WTC11 (cell line): ENCODE data around the gene IDUA. TPM values are rescaled to one million over a fixed set of nuclear protein-coding genes. Genes with fewer than 3 reads are reported as not detected.

Experiments used
- ATAC-seq: fragments of 200-7000 bp; cut with Tn5 transposase; 2 replicates; pipeline ENCODE4 v1.10.0; 2021; ENCODE audit warnings: mild to moderate bottlenecking, moderate library complexity
- CTCF ChIA-PET: fragments of 300-600 bp; sonication (Branson Sonifier 250); formaldehyde crosslinking; loops from one replicate; lab custom pipeline; 2021; ENCODE audit warnings: antibody characterized with exemption; lab: Charles Lee
- POLR2A ChIA-PET: fragments of 350-600 bp; sonication (Branson Sonifier 250); formaldehyde crosslinking; loops from one replicate; lab custom pipeline; 2021; ENCODE audit warnings: antibody characterized with exemption; lab: Charles Lee
- DNase-seq: peaks from one replicate; pipeline ENCODE4 v3.0.0; 2021; ENCODE audit warnings: low spot score
- H3K27ac Mint-ChIP-seq: 2 replicates; pipeline ENCODE4 v1.8.0; 2021; ENCODE audit warnings: mixed read lengths
- H3K27me3 Mint-ChIP-seq: 2 replicates; pipeline ENCODE4 v1.8.0; 2021; ENCODE audit warnings: low read depth, mild to moderate bottlenecking, moderate library complexity, mixed read lengths
- H3K36me3 Mint-ChIP-seq: 2 replicates; pipeline ENCODE4 v1.8.0; 2021; ENCODE audit warnings: mixed read lengths
- H3K4me1 Mint-ChIP-seq: 2 replicates; pipeline ENCODE4 v1.8.0; 2022; ENCODE audit warnings: mixed read lengths
- H3K4me3 Mint-ChIP-seq: 2 replicates; pipeline ENCODE4 v1.8.0; 2021; ENCODE audit warnings: mild to moderate bottlenecking, moderate library complexity, mixed read lengths
- H3K9me3 Mint-ChIP-seq: 2 replicates; pipeline ENCODE4 v1.8.0; 2021; ENCODE audit warnings: mixed read lengths
- AFF4 ChIP-seq: sonication (generic); formaldehyde crosslinking; IDR thresholded peaks from 2 replicates; pipeline ENCODE4 v1.8.1; 2023; ENCODE audit warnings: mild to moderate bottlenecking, missing genetic modification reagents, borderline replicate concordance
- AR ChIP-seq: fragments of 250-450 bp; sonication (Bioruptor Pico); IDR thresholded peaks from 2 replicates; pipeline ENCODE4 v1.9.0; 2021; ENCODE audit warnings: mild to moderate bottlenecking
- CREM ChIP-seq: sonication (generic); formaldehyde crosslinking; IDR thresholded peaks from 2 replicates; pipeline ENCODE4 v1.8.1; 2022; ENCODE audit warnings: mild to moderate bottlenecking, missing genetic modification reagents, moderate library complexity
- E2F1 ChIP-seq: sonication (generic); formaldehyde crosslinking; IDR thresholded peaks from 2 replicates; pipeline ENCODE4 v1.8.0; 2022; ENCODE audit warnings: mild to moderate bottlenecking, missing genetic modification reagents
- E2F5 ChIP-seq: sonication (generic); formaldehyde crosslinking; IDR thresholded peaks from 2 replicates; pipeline ENCODE4 v1.8.1; 2022; ENCODE audit warnings: mild to moderate bottlenecking, moderate library complexity, missing genetic modification reagents
- EMX1 ChIP-seq: fragments of 250-450 bp; sonication (Bioruptor Pico); IDR thresholded peaks from 2 replicates; pipeline ENCODE4 v1.8.0; 2021; ENCODE audit warnings: mild to moderate bottlenecking
- FOXP4 ChIP-seq: sonication (generic); formaldehyde crosslinking; IDR thresholded peaks from 2 replicates; pipeline ENCODE4 v1.8.0; 2022; ENCODE audit warnings: mild to moderate bottlenecking, missing genetic modification reagents
- GABPB1 ChIP-seq: sonication (generic); formaldehyde crosslinking; IDR thresholded peaks from 2 replicates; pipeline ENCODE4 v1.8.1; 2023; ENCODE audit warnings: mild to moderate bottlenecking, missing genetic modification reagents
- SOX15 ChIP-seq: fragments of 250-450 bp; sonication (Bioruptor Pico); IDR thresholded peaks from 2 replicates; pipeline ENCODE4 v1.9.0; 2021; ENCODE audit warnings: mild to moderate bottlenecking
- USF1 ChIP-seq: sonication (generic); formaldehyde crosslinking; IDR thresholded peaks from 2 replicates; pipeline ENCODE4 v1.8.0; 2022; ENCODE audit warnings: mild to moderate bottlenecking, missing genetic modification reagents
- ZBTB21 ChIP-seq: sonication (generic); formaldehyde crosslinking; IDR thresholded peaks from 2 replicates; pipeline ENCODE4 v1.8.1; 2023; ENCODE audit warnings: mild to moderate bottlenecking, missing genetic modification reagents, borderline replicate concordance
- ZNF121 ChIP-seq: sonication (generic); formaldehyde crosslinking; IDR thresholded peaks from 2 replicates; pipeline ENCODE4 v1.8.0; 2023; ENCODE audit warnings: missing genetic modification reagents
- ZNF232 ChIP-seq: sonication (generic); formaldehyde crosslinking; IDR thresholded peaks from 2 replicates; pipeline ENCODE4 v1.8.0; 2022; ENCODE audit warnings: mild to moderate bottlenecking, missing genetic modification reagents
- total RNA-seq: library from RNA; stranded (reverse); gene quantifications from 3 replicates; pipeline ENCODE4 v1.2.3, GENCODE V29; 2021
- TF ChIP-seq, protein P1 (sequence below): sonication (generic); formaldehyde crosslinking; conservative IDR thresholded peaks from 2 replicates; pipeline ENCODE4 v1.8.1; 2023; ENCODE audit warnings: mild to moderate bottlenecking, low read depth, missing genetic modification reagents, moderate library complexity

Gene IDUA
- total RNA-seq, 1 experiment from 2014 or later: 8.7 TPM

- TF ChIP-seq AFF4 (CRISPR knock-in tag) (no peak), ZNF121 (CRISPR knock-in tag) (no peak), E2F1 (CRISPR knock-in tag) (no peak), ZNF232 (CRISPR knock-in tag) (no peak), ZBTB21 (CRISPR knock-in tag) (no peak), AR (CRISPR knock-in tag) (no peak)
These were observed 33.3 kb upstream of the IDUA start (continued) for GRCh38 chr4:953574-953915.

- Mint-ChIP-seq H3K4me3 (no peak overlapping the region), H3K4me1 (no peaks in the 10 kb centered on the region), H3K36me3 (no peaks in the 10 kb centered on the region), H3K9me3 (no peaks in the 10 kb centered on the region), H3K27me3 (no peaks in the 10 kb centered on the region), H3K27ac (no peak overlapping the region)
- TF ChIP-seq EMX1 (CRISPR knock-in tag): no peak
- TF ChIP-seq CREM: no peak
- no peak for TF ChIP-seq SOX15 (CRISPR knock-in tag)
- no peak for TF ChIP-seq GABPB1 (CRISPR knock-in tag)
- TF ChIP-seq, protein P1, sequence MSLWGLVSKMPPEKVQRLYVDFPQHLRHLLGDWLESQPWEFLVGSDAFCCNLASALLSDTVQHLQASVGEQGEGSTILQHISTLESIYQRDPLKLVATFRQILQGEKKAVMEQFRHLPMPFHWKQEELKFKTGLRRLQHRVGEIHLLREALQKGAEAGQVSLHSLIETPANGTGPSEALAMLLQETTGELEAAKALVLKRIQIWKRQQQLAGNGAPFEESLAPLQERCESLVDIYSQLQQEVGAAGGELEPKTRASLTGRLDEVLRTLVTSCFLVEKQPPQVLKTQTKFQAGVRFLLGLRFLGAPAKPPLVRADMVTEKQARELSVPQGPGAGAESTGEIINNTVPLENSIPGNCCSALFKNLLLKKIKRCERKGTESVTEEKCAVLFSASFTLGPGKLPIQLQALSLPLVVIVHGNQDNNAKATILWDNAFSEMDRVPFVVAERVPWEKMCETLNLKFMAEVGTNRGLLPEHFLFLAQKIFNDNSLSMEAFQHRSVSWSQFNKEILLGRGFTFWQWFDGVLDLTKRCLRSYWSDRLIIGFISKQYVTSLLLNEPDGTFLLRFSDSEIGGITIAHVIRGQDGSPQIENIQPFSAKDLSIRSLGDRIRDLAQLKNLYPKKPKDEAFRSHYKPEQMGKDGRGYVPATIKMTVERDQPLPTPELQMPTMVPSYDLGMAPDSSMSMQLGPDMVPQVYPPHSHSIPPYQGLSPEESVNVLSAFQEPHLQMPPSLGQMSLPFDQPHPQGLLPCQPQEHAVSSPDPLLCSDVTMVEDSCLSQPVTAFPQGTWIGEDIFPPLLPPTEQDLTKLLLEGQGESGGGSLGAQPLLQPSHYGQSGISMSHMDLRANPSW (CRISPR knock-in tag): no peak
- no peak for TF ChIP-seq USF1 (CRISPR knock-in tag)
- TF ChIP-seq E2F5: no peak
- TF ChIP-seq ZNF121 (CRISPR knock-in tag): no peak
- no peak for TF ChIP-seq FOXP4 (CRISPR knock-in tag)
- ChIA-PET POLR2A (no interaction called here), CTCF (no interaction called here)
- ATAC-seq: no peak
- no peak for DNase-seq
These were observed 32.4 kb upstream of the IDUA start for GRCh38 chr4:954211-955020.
